HG03439 (cell line): Measurements from ENCODE around the gene ZNF326.

Experiments
- ATAC-seq: cut with Tn5 transposase; IDR thresholded peaks from one replicate; pipeline ENCODE4 v1.9.1; 2021; ENCODE audit warnings: mild to moderate bottlenecking, moderate library complexity; ENCODE audit not compliant: unreplicated experiment

The ZNF326 gene

DNA sequence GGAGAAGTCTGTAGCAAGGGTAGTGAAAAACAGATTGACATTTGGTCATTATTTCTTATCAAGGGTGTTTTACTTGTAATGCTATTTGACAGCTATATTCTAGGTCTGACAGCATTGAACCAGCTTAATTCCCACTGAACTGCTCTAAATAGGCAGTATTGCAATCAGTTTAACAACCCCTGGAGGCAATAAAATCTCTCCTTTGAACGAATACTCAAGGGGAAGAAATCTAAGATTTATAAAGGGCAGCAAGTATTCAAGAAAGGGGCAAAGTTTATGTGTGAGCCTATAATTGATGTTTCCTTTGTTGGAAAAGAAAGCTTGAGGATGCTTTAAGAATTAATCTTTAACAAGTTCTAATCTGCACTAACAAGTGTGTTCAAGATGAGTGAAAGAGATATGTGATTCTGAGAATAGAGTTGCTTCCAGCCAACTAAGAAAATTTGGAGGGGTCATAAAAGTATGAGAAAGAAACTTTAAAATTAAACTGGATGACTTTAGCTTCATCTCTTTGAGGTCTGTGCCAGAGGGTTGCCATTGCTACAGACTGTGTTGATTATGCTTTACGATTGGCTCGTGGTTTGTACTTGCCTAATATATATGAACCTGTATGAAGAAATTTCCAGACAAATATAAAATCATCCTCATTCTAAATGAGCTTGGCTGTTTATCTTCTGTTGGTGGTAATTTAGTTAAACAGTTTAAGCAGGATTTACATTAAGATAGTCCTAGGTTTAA is 72.5 kb downstream of the ZNF326 start:
- ATAC-seq: no peak

DNA sequence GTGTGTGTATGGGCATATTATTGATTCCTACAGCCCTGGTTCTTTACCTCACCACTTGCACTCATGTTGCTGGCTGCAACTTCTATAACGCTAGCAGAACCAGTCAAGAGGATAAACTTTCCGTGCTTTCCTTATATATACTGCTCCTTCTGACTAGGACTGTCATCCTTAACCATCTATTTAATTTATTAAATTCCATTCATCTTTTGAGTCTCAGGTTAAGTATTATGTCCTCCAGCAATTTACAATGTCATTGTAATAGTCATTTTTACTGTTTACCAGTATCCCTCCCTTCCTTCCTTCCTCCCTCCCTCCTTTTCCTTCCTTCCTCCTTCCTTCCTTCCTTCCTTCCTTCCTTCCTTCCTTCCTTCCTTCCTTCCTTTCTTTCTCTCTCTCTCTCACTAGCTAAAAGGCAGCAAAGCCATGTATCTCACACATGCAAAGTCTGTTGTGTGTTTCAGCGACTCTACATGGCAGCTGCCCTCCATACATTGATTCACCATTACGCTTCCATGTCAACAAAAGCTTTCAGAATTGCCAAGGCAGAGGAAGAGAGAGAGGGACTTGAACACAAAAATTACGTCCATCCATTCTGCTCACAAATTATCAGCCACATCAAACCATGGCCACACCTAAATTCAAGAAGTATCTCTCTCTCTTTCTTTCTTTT is 73.8 kb downstream of the ZNF326 start:
- no peak for ATAC-seq

GRCh38 chr1:90074137-90074536 is 79.2 kb downstream of the ZNF326 start:
- ATAC-seq: no peak

DNA sequence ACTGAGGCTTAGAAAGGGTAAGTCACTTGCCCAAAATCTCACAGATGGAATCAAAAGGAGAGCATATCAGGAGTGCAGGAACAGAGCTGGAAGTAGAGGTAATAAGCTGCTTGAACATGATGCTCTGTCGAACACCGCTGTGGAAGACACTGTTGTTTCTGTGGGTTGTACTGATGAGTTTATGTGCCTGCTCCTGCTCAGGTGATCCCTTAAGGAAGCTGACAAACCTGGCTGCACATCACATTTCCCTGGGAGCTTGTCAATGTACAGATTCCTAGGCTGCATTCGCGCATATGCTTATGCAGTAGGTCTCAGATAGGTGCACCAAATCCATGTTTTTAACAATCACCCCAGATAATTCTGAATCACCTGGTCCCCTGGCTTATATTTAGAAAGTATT is 79.7 kb downstream of the ZNF326 start:
- ATAC-seq: no peak

GRCh38 chr1:90074970-90075391 is 80.1 kb downstream of the ZNF326 start:
- no peak for ATAC-seq

GRCh38 chr1:90083995-90084394 is 89.1 kb downstream of the ZNF326 start:
- ATAC-seq: no peak
